Panc1 (cell line): ENCODE results near the gene GPR84. TPM values are rescaled to one million over a fixed set of nuclear protein-coding genes. Genes with fewer than 3 reads are reported as not detected.

Experiments
- ATAC-seq: fragments of 200-7000 bp; cut with Tn5 transposase; 2 replicates; pipeline ENCODE4 v1.9.1; 2020; ENCODE audit warnings: mild to moderate bottlenecking, moderate library complexity
- BruUV-seq: library from RNA; stranded (reverse); fragments of 400-500 nt; replicated peaks from 2 replicates; lab custom pipeline; 2021; lab: Mats Ljungman, UMichigan
- CTCF ChIA-PET: fragments of 300-600 bp; sonication (Branson Sonifier 250); formaldehyde crosslinking; loops from one replicate; lab custom pipeline; 2022; ENCODE audit warnings: antibody characterized with exemption; lab: Charles Lee
- POLR2A ChIA-PET: fragments of 300-600 bp; sonication (Branson Sonifier 250); formaldehyde crosslinking; loops from one replicate; lab custom pipeline; 2022; ENCODE audit warnings: antibody characterized with exemption; lab: Charles Lee
- DNase-seq: peaks from one replicate; pipeline ENCODE4 v3.0.0-alpha.2; 2010; ENCODE audit warnings: low read depth, low spot score
- H3K27ac ChIP-seq: 2 replicates; pipeline ENCODE4 v1.5.1; 2011; ENCODE audit warnings: mild to moderate bottlenecking, low read length, inconsistent platforms
- H3K27me3 ChIP-seq: fragments of 200-500 bp; sonication (Bioruptor generic); 2 replicates; pipeline ENCODE4 v1.6.0; 2014; ENCODE audit warnings: low read length, inconsistent platforms; ENCODE audit not compliant: control insufficient read depth, insufficient read depth
- H3K36me3 ChIP-seq: fragments of 200-500 bp; sonication (Bioruptor generic); 2 replicates; pipeline ENCODE4 v1.5.1; 2014; ENCODE audit warnings: inconsistent platforms, mild to moderate bottlenecking, low read length, moderate library complexity; ENCODE audit not compliant: control insufficient read depth, insufficient read depth
- H3K4me1 ChIP-seq: 2 replicates; pipeline ENCODE4 v1.5.1; 2011; ENCODE audit warnings: inconsistent platforms, mild to moderate bottlenecking, low read length, moderate library complexity; ENCODE audit not compliant: control insufficient read depth, insufficient read depth
- H3K4me3 ChIP-seq, 2 experiments: 2 replicates each; pipeline ENCODE4 v1.5.1; 2011 to 2012; ENCODE audit warnings: low read depth in 2 of 2, low read length in 2 of 2, mild to moderate bottlenecking in 2 of 2, inconsistent platforms in 1 of 2, moderate library complexity in 1 of 2
- H3K9me3 ChIP-seq: fragments of 200-500 bp; sonication (Bioruptor generic); 2 replicates; pipeline ENCODE4 v1.5.1; 2014; ENCODE audit warnings: low read depth, mild to moderate bottlenecking, inconsistent platforms, low read length, moderate library complexity; ENCODE audit not compliant: control insufficient read depth, insufficient read depth
- POLR2AphosphoS5 ChIP-seq: IDR thresholded peaks from 2 replicates; pipeline ENCODE4 v1.6.1; 2012; ENCODE audit warnings: mild to moderate bottlenecking, low read depth, low read length, moderate library complexity
- SIN3A ChIP-seq: IDR thresholded peaks from 2 replicates; pipeline ENCODE4 v1.6.1; 2012; ENCODE audit warnings: low read depth, mild to moderate bottlenecking, low read length, moderate library complexity, borderline replicate concordance; ENCODE audit not compliant: insufficient read depth
- TCF7L2 ChIP-seq: IDR thresholded peaks from 2 replicates; pipeline ENCODE4 v1.6.1; 2011; ENCODE audit warnings: mild to moderate bottlenecking, low read depth, low read length, inconsistent platforms
- in situ Hi-C: cut with HindIII; loops from 2 replicates; pipeline ENCODE4 v1.10.0; 2016; ENCODE audit warnings: low sequenced_read_pairs, low pct_unique_long_range_greater_than_20kb
- intact Hi-C: fragments of 100-400 bp; cut with micrococcal nuclease; formaldehyde crosslinking; loops from one replicate; pipeline ENCODE4 v1.10.0; 2022; ENCODE audit not compliant: unreplicated experiment
- total RNA-seq: library from RNA; stranded (reverse); gene quantifications from one replicate; pipeline ENCODE4 v1.2.1, GENCODE V29; 2021; ENCODE audit not compliant: unreplicated experiment
- TF ChIP-seq, protein P1 (sequence below), 2 experiments: IDR thresholded peaks; 2 replicates each; pipeline ENCODE4 v1.6.1; 2011 to 2012; ENCODE audit warnings: low read depth in 2 of 2, control low read depth in 1 of 2, low read length in 1 of 2, mild to moderate bottlenecking in 1 of 2, moderate library complexity in 1 of 2; ENCODE audit not compliant: insufficient read depth in 1 of 2
- TF ChIP-seq, protein P2 (sequence below): fragments of 450-650 bp; IDR thresholded peaks from 2 replicates; pipeline ENCODE4 v1.5.1; 2017; ENCODE audit warnings: mild to moderate bottlenecking

The GPR84 gene
- total RNA-seq, 1 experiment from 2014 or later = not detected

DNA sequence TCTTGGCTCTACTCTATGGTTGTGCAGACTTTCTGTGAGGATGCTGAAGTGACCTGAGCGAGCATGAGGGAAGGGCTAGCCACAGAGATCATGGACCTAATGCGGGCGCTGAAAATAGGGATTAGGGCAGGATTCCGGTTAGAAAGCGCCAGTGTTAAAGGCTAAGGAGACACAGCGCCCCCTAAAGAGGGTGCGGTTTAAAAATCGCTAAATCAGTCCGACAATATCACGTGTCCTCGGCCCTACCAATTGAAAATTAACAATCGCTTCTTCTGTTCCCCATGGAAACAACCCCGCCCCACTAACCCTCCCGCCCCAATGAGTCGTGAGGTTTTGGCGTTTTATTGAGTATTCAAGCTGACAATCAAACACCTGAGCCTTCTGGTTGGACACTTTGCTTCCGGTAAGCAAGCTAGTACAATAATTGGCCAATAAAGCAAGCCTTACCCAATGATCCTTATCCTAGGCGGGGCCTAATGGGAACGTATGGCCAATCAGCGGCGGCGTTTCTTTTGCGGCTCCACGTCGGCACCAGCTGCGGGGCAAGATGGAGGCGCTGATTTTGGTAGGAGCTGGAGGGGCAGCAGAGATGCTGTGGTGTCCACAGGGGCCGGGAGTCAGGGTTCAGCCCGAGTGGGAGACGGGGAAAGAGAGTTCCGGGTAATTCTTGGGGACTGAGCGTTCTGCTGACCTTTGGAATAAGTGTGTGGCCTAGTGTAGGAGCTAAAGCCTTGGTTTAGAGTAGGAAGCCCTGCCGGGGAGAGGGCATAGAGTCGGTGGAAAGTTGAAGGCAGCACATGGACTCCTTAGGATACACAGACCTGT lies 39.5 kb downstream of the GPR84 start, which contains the start of gene COPZ1:
Gene COPZ1 (plus strand): TSS at position 515 of the 825 bp plus-strand sequence. CDS start 33 bp downstream, at position 548.
- peaks cover 18% of the 10 kb centered on the region for H3K4me1 ChIP-seq
- ChIA-PET POLR2A (interaction anchor here (0.6 to 1.2 kb wide), 10 partner anchors 28 to 1485 kb away, joined by 3 to 21 read pairs (median 4); partner anchors contain the start of genes CBX5 and HNRNPA1), CTCF (interaction anchor here (0.6 to 1.7 kb wide), 28 partner anchors 9 to 534 kb away, joined by 3 to 23 read pairs (median 6); partner anchors contain the start of genes CBX5, HNRNPA1 and NFE2)
- peak within 1 kb of the TSS; percentile 94 for H3K27ac ChIP-seq
- DNase-seq (peak; percentile 99), ATAC-seq (peak; percentile 97)
- in situ Hi-C loops = no loop called here
- H3K27me3 ChIP-seq = no peaks in the 10 kb centered on the region
- BruUV-seq = no TSS peak
- TF ChIP-seq, protein P1, sequence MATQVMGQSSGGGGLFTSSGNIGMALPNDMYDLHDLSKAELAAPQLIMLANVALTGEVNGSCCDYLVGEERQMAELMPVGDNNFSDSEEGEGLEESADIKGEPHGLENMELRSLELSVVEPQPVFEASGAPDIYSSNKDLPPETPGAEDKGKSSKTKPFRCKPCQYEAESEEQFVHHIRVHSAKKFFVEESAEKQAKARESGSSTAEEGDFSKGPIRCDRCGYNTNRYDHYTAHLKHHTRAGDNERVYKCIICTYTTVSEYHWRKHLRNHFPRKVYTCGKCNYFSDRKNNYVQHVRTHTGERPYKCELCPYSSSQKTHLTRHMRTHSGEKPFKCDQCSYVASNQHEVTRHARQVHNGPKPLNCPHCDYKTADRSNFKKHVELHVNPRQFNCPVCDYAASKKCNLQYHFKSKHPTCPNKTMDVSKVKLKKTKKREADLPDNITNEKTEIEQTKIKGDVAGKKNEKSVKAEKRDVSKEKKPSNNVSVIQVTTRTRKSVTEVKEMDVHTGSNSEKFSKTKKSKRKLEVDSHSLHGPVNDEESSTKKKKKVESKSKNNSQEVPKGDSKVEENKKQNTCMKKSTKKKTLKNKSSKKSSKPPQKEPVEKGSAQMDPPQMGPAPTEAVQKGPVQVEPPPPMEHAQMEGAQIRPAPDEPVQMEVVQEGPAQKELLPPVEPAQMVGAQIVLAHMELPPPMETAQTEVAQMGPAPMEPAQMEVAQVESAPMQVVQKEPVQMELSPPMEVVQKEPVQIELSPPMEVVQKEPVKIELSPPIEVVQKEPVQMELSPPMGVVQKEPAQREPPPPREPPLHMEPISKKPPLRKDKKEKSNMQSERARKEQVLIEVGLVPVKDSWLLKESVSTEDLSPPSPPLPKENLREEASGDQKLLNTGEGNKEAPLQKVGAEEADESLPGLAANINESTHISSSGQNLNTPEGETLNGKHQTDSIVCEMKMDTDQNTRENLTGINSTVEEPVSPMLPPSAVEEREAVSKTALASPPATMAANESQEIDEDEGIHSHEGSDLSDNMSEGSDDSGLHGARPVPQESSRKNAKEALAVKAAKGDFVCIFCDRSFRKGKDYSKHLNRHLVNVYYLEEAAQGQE (IDR thresholded peaks at IDR 0.05; ENCODE audit: insufficient read depth in 1 of 2, low read depth in 2 of 2, low read length in 1 of 2) = no peak; a peak in 1 of 4 replicates
- TF ChIP-seq, protein P2, sequence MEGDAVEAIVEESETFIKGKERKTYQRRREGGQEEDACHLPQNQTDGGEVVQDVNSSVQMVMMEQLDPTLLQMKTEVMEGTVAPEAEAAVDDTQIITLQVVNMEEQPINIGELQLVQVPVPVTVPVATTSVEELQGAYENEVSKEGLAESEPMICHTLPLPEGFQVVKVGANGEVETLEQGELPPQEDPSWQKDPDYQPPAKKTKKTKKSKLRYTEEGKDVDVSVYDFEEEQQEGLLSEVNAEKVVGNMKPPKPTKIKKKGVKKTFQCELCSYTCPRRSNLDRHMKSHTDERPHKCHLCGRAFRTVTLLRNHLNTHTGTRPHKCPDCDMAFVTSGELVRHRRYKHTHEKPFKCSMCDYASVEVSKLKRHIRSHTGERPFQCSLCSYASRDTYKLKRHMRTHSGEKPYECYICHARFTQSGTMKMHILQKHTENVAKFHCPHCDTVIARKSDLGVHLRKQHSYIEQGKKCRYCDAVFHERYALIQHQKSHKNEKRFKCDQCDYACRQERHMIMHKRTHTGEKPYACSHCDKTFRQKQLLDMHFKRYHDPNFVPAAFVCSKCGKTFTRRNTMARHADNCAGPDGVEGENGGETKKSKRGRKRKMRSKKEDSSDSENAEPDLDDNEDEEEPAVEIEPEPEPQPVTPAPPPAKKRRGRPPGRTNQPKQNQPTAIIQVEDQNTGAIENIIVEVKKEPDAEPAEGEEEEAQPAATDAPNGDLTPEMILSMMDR = peak; percentile 94
- TF ChIP-seq POLR2AphosphoS5 (peak; percentile 90), SIN3A (peak; percentile 68; the same call in 1 of the 2 replicates), TCF7L2 (0 out of 2 replicates have a peak, but pooled peaks have one; percentile 24)
- H3K4me3 ChIP-seq = peak within 1 kb of the TSS; percentile 93 to 98
- peaks cover 3% of the 10 kb centered on the region for H3K36me3 ChIP-seq
- no peaks in the 10 kb centered on the region for H3K9me3 ChIP-seq
- intact Hi-C loops = loop anchor here (2.0 kb wide), 1 partner anchor 36 kb away; no protein-coding TSS in a partner anchor

DNA sequence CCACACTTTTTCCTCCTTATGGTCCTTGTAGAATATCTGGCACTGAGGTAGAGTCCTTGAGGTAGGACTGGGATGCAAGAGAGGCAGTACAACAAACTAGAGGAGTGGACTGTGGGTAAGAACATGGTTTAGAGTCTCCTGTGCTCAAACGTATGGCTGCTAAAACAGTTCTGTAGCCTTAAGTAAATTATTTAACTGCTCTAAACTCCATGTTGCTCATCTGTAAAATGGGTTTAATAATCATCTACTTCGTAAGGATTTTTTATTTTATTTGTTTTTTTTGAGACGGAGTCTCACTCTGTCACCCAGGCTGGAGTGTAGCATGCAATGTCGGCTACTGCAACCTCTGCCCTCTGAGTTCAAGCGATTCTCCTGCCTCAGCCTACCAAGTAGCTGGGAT lies 42.9 kb downstream of the GPR84 start:
- in situ Hi-C loops = no loop called here
- no peak for ATAC-seq
- CTCF ChIA-PET = interaction anchor here (1.3 kb wide), 1 partner anchor 15 kb away, joined by 4 read pairs; no protein-coding TSS in a partner anchor

More for the DNA sequence above, 42.9 kb downstream of the GPR84 start:
- no peak overlapping the region for H3K4me3 ChIP-seq
- H3K27me3 ChIP-seq = no peaks in the 10 kb centered on the region
- BruUV-seq = no TSS peak
- DNase-seq = no peak
- intact Hi-C loops = no loop called here
- TF ChIP-seq, protein P1 (IDR thresholded peaks at IDR 0.05; ENCODE audit: insufficient read depth in 1 of 2, low read depth in 2 of 2, low read length in 1 of 2) = no peak
- TF ChIP-seq TCF7L2 (no peak), POLR2AphosphoS5 (no peak), SIN3A (no peak)
- TF ChIP-seq, protein P2 = no peak
- H3K4me1 ChIP-seq = peaks cover under 1% of the 10 kb centered on the region
- peaks cover 3% of the 10 kb centered on the region; the same call in 1 of the 2 replicates for H3K36me3 ChIP-seq
- H3K9me3 ChIP-seq = no peaks in the 10 kb centered on the region
- POLR2A ChIA-PET = interaction anchor here (0.7 to 1.0 kb wide), 2 partner anchors 41 to 51 kb away, joined by 3 to 6 read pairs; partner anchors contain the start of genes CBX5 and HNRNPA1
- H3K27ac ChIP-seq = no peak overlapping the region
